ENCODE results near the gene MAP1B. TPM values are rescaled to one million over a fixed set of nuclear protein-coding genes. Genes with fewer than 3 reads are reported as not detected.

Gene MAP1B
- total and polyA plus RNA-seq, 10 donors, result 0.68 to 17.3 (median 9.8) TPM

DNA sequence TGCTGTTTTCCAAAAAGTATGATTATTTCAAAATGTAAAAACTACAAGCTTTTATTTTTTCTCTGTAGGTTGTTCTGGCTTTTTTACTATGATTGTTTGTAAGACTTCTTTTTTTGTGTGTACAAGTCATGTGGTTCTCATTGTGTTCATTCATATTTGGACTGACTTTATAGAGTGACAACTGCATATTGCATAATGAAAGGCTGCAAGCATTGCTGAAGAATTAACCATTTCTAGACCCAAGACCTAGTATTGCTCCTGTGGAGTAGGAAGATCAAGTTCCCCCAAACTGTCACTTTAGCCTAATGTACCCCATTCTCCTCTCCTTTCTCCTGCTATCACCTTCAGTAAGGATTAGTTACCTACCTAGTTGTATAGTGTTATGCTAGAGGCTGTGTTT lies 10.0 kb downstream of the MAP1B start:
- TF ChIP-seq POLR2A (IDR thresholded peaks at IDR 0.05), result no peak
- TF ChIP-seq, protein P1, sequence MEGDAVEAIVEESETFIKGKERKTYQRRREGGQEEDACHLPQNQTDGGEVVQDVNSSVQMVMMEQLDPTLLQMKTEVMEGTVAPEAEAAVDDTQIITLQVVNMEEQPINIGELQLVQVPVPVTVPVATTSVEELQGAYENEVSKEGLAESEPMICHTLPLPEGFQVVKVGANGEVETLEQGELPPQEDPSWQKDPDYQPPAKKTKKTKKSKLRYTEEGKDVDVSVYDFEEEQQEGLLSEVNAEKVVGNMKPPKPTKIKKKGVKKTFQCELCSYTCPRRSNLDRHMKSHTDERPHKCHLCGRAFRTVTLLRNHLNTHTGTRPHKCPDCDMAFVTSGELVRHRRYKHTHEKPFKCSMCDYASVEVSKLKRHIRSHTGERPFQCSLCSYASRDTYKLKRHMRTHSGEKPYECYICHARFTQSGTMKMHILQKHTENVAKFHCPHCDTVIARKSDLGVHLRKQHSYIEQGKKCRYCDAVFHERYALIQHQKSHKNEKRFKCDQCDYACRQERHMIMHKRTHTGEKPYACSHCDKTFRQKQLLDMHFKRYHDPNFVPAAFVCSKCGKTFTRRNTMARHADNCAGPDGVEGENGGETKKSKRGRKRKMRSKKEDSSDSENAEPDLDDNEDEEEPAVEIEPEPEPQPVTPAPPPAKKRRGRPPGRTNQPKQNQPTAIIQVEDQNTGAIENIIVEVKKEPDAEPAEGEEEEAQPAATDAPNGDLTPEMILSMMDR (IDR thresholded peaks at IDR 0.05 in 8 of 11, conservative IDR thresholded peaks at IDR 0.05 in 3 of 11), result no peak
- TF ChIP-seq POLR2AphosphoS5 (IDR thresholded peaks at IDR 0.05), result no peak
- no peak overlapping the region for H3K27ac ChIP-seq

DNA sequence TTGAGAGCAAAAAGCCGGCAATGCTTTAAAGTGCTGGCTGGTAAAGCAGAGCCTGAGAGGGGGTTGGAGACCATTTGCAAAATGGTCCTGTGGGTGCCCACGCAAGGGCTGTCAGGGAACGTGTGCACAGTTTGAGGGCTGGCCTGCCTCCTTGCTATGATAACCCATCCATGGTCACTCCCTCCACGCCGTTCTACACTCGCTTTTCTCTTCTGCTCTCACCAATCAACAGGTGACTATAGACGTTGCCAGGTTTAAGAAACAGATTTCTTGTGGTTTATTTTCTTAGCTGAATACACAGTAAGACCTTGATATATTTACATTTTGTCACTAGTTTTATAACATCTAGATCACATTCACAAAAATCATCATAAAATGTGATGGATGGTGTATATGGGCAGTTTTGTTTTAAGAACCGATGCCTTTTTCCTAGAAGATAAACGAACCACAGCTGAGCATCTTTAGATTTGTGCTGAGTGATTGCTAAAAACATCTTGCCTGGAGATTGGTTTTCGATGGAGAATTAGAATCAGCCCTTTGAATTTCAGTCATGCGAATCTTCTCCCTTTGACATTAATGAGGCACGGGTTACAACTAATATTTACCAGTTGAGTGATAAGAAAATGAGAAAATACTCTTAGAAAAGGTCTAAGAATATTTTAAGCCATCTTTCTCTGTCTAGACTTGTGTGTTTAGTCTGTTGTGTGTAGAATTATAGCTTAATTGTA lies 13.9 kb downstream of the MAP1B start:
- TF ChIP-seq, protein P1 (IDR thresholded peaks at IDR 0.05 in 8 of 11, conservative IDR thresholded peaks at IDR 0.05 in 3 of 11), result no peak
- TF ChIP-seq POLR2AphosphoS5 (IDR thresholded peaks at IDR 0.05) (no peak), POLR2A (IDR thresholded peaks at IDR 0.05) (no peak)
- no peak for DNase-seq
- peaks cover 0 to 18% (median 0%) of the 10 kb centered on the region in 7 donors for H3K27me3 ChIP-seq (replicated peaks in 1 of 7)
- no peaks in the 10 kb centered on the region for H3K4me1 ChIP-seq
- 78 to 86% (median 83%) methylated on average over 12 of the region's 12 CpGs for WGBS, 5 donors
- no peaks in the 10 kb centered on the region for H3K9me3 ChIP-seq
- H3K4me3 ChIP-seq, result no peak overlapping the region
- intact Hi-C loops (cut with DNase I; ENCODE audit: low total_unique reads), result no loop called here
- no peak overlapping the region for H3K27ac ChIP-seq
- no peaks in the 10 kb centered on the region for H3K36me3 ChIP-seq

More for the DNA sequence above, 10.0 kb downstream of the MAP1B start:
- H3K36me3 ChIP-seq, result no peaks in the 10 kb centered on the region
- no peak for DNase-seq
- intact Hi-C loops (cut with DNase I; ENCODE audit: low total_unique reads), result no loop called here
- no peaks in the 10 kb centered on the region for H3K4me1 ChIP-seq
- no peak overlapping the region for H3K4me3 ChIP-seq
- H3K9me3 ChIP-seq, result no peaks in the 10 kb centered on the region
- H3K27me3 ChIP-seq (replicated peaks in 1 of 7), result peaks cover 0 to 17% (median 0%) of the 10 kb centered on the region in 7 donors

DNA sequence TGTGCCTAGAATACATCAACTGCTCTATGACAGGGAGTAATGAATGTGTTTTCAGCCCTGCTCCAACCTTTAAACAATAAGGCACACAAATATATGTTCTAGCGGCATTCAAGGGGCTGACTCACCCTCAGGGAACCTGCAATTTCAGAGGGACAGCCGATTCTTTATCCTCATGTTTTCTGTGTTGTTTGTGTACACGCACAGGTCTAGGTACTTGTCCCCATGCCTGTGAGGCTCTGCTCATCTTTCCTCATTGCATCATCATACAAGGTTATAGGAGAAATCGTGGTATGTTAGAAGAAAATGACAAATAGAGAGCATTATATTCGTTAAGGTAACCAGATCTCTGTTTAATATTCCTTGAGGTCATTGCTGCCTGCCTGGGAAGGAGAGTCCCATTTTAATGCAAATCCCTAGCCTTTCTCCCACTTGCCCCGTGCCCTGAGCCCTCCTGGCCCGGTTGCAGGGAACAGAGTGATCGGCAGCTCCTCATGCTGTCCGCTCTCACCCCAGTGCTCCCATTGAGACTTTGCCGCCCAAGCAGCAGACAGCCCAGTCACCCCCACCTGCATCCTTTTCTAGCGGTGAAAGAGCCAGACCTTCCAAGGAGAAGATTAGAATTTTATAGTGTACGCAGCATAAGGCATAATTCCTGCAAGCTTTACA lies 14.6 kb downstream of the MAP1B start:
- no peak for DNase-seq
- Histone ChIP-seq H3K9me3 (no peaks in the 10 kb centered on the region), H3K36me3 (no peaks in the 10 kb centered on the region), H3K27me3 (replicated peaks in 1 of 7) (peaks cover 0 to 20% (median 0%) of the 10 kb centered on the region in 7 donors), H3K4me1 (no peaks in the 10 kb centered on the region), H3K4me3 (no peak overlapping the region), H3K27ac (no peak overlapping the region)
- TF ChIP-seq, protein P1 (IDR thresholded peaks at IDR 0.05 in 8 of 11, conservative IDR thresholded peaks at IDR 0.05 in 3 of 11), result no peak
- no peak for TF ChIP-seq POLR2A (IDR thresholded peaks at IDR 0.05)
- no peak for TF ChIP-seq POLR2AphosphoS5 (IDR thresholded peaks at IDR 0.05)
- 78 to 80% (median 79%) methylated on average over 12 of the region's 12 CpGs for WGBS, 5 donors
- intact Hi-C loops (cut with DNase I; ENCODE audit: low total_unique reads), result no loop called here

DNA sequence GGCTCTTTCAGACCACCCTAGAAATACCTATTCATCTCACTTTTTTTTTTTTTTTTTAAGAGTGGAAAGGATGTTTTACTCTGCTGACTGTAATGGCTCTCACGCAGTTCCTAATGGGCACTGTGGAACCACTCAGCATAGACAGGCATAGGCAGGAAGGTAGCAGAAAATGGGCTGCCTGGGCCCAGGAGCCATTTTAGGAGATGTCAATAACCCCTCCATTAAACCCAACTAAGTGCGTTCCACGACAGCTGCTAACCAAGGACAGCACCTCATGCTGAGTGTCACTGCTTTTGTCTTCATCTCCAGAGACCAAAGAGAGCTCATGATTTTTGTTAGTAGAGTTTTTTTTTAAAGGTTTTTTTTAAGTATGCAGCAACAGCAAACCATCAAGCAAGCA lies 15.3 kb downstream of the MAP1B start:
- intact Hi-C loops (cut with DNase I; ENCODE audit: low total_unique reads), result no loop called here
- Histone ChIP-seq H3K9me3 (no peaks in the 10 kb centered on the region), H3K4me3 (no peak overlapping the region), H3K27ac (no peak overlapping the region), H3K4me1 (no peaks in the 10 kb centered on the region), H3K27me3 (replicated peaks in 1 of 7) (peaks cover 0 to 27% (median 0%) of the 10 kb centered on the region in 7 donors), H3K36me3 (no peaks in the 10 kb centered on the region)
- DNase-seq, result no peak
- TF ChIP-seq POLR2AphosphoS5 (IDR thresholded peaks at IDR 0.05), result no peak
- no peak for TF ChIP-seq POLR2A (IDR thresholded peaks at IDR 0.05)
- TF ChIP-seq, protein P1 (IDR thresholded peaks at IDR 0.05 in 8 of 11, conservative IDR thresholded peaks at IDR 0.05 in 3 of 11), result no peak
- WGBS, 5 donors, result 88 to 94% (median 91%) methylated on average over 3 of the region's 3 CpGs
